Measurements from ENCODE around the gene CANT1. TPM values are rescaled to one million over a fixed set of nuclear protein-coding genes. Genes with fewer than 3 reads are reported as not detected.
A peak's percentile ranks its signal among the peaks of the same experiment; 100 is the strongest.

CANT1 gene
- total RNA-seq, 4 donors from 2014 or later: 18.1 to 39.4 (median 28.4) TPM

GRCh38 chr17:79002291-79002690 lies 7.3 kb downstream of the CANT1 start:
- intact Hi-C loops (cut with DNase I; ENCODE audit: low total_unique reads): no loop called here
- peak in 1 of 2 donors; percentile 64 for DNase-seq (ENCODE audit: low spot score in 2 of 2)
- TF ChIP-seq POLR2A (IDR thresholded peaks at IDR 0.05) (no peak), CTCF (IDR thresholded peaks at IDR 0.05) (no peak)
- no peak overlapping the region for H3K4me3 ChIP-seq (ENCODE audit: low read depth, poor library complexity, severe bottlenecking)
- WGBS, 2 donors: 85 to 91% methylated on average over 8 to 14 of the region's 14 CpGs

DNA sequence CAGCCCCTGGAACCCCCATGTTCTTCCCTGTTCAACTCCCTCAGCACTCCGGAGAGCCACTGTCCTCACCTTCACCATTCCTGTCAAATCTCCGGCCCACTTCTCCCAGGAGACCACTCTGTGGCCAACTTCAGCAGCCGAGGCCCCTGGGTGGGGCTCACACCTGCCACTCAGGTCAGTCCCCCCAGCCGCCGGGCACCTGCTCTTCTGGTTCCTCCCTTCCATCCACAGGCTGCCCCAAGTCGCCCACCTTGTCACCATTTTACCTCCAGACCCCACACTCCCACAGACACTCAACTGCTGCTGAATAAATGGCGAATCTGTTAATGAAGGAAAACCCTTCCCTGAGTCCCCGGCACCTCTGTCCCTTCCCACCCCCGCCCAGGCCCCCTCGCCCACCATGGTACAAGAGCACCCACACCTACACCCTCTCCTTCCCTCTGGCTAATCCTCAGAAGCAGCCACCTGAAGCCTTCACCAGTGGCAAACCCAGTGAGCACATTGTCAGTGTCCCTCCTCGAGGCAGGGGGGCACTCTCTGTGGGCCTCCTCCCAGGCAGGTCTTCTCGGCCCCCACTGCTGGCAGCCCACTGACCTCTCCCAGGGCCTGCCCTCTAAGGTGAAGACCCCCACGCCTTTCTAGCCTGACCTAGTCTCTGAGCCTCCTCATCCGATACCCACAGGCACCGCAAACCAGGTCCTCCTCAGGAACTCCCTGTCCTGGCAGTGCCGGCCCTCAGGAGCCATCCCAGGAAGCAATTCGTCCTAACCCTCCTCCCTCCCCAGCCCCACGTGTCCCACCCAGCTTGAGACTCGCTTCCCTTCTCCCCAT lies 8.2 kb downstream of the CANT1 start:
- WGBS, 2 donors: 83 to 84% methylated on average over 19 of the region's 19 CpGs
- H3K4me3 ChIP-seq (ENCODE audit: low read depth, poor library complexity, severe bottlenecking): no peak overlapping the region
- DNase-seq (ENCODE audit: low spot score in 2 of 2): peak in 1 of 2 donors; percentile 83
- intact Hi-C loops (cut with DNase I; ENCODE audit: low total_unique reads): no loop called here
- no peak for TF ChIP-seq CTCF (IDR thresholded peaks at IDR 0.05)
- no peak for TF ChIP-seq POLR2A (IDR thresholded peaks at IDR 0.05)

DNA sequence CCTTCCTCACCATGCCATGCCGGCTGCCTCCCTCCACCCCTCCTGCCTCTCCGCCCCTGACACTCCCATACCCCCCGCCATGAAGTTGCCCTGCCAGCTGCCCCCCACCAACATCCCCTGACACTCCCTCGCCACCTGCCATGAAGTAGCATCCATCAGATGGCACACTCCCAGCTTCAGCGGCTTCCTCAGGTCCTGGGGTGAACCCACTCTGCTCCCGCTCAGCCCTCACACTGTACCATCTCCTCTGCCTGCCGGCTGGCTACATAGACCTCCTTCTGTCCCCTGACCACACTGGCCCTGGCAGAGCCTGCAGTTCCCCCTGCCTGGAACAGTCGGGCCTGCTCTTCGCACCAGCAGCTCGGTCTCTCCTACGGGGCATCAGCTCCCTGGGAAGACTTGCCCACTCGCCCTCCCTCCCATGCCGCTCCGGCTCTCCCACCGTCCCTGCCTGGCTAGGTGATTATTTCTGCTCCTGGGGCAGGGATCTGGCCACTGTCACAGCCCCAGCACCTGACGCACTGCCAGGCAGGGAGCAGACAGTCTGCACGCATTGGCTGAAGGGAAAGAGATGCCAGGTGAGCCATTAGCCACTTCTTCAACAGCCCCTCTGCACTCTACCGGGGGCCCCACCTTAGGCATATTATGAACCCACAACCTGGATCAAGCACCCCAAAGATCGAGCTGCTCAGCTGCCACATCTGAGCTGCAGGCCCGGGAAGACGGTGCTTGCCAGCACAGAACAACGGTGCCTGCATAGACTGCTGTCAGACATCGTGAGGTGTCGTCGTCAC lies 9.0 kb downstream of the CANT1 start:
- peak in 1 of 2 donors; percentile 53 for DNase-seq (ENCODE audit: low spot score in 2 of 2)

DNA sequence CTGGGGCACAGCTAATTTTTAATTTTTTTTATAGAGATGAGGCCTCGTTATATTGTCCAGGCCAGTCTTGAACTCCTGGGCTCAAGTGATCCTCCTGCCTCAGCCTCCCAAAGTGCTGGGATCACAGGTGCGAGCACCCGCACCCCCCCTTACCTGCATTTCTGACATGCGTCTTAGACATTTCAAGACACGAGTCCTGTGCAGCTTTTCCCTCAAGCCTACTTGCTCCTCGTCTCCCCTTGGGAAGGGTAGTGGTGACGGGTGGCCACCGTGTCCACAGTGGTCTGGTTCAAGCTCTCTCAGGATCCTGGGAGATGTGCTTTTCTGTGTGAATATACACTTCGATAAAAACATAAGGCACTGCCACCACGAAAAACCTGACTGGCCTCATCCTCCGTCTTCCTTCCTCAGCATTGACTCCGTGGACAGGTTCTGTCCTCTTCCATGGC lies 9.6 kb downstream of the CANT1 start:
- peak in 1 of 2 donors; percentile 73 for DNase-seq (ENCODE audit: low spot score in 2 of 2)
- TF ChIP-seq CTCF (IDR thresholded peaks at IDR 0.05): no peak
- TF ChIP-seq POLR2A (IDR thresholded peaks at IDR 0.05): no peak
- 93 to 94% methylated on average over 12 of the region's 12 CpGs for WGBS, 2 donors
- H3K4me3 ChIP-seq (ENCODE audit: low read depth, poor library complexity, severe bottlenecking): no peak overlapping the region
- intact Hi-C loops (cut with DNase I; ENCODE audit: low total_unique reads): no loop called here

More for the DNA sequence above, 9.0 kb downstream of the CANT1 start:
- 90 to 94% methylated on average over 24 to 25 of the region's 25 CpGs for WGBS, 2 donors
- no peak overlapping the region for H3K4me3 ChIP-seq (ENCODE audit: low read depth, poor library complexity, severe bottlenecking)
- no peak for TF ChIP-seq POLR2A (IDR thresholded peaks at IDR 0.05)
- no peak for TF ChIP-seq CTCF (IDR thresholded peaks at IDR 0.05)
- intact Hi-C loops (cut with DNase I; ENCODE audit: low total_unique reads): no loop called here

DNA sequence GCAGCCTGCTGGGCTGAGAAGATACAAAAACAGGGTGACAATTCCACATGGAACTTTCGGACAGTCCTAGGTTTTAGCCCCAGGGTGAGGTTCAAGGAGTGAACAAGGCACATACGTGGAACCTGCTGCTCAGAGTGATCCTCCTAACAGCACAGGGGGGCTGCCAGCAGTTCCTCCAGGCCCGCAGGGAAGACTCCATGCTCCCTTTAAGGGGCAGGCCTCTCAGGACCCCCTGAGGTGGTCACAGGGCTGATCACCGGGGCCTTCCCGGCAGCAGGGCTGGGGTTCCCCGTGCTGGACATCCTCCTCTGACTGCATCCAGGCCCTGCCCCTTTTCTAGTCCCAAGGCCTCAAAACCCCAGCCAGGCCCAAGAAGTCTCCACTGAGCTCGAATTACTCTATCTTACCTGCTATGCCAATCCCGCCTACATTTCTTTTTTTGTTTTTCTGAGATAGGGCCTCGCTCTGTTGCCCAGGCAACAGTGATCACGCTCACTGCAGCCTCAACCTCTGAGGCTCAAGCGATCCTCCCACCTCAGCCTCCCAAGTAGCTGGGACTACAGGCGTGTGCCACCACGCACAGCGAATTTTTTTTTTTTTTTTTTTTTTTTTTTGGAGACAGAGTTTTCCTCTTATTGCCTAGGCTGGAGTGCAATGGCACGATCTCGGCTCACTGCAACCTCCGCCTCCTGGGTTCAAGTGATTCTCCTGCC lies 10.4 kb downstream of the CANT1 start:
- peak in 1 of 2 donors; percentile 60 for DNase-seq (ENCODE audit: low spot score in 2 of 2)
- no peak overlapping the region for H3K4me3 ChIP-seq (ENCODE audit: low read depth, poor library complexity, severe bottlenecking)
- TF ChIP-seq POLR2A (IDR thresholded peaks at IDR 0.05): no peak
- TF ChIP-seq CTCF (IDR thresholded peaks at IDR 0.05): no peak
- intact Hi-C loops (cut with DNase I; ENCODE audit: low total_unique reads): no loop called here
- 83 to 92% methylated on average over 17 of the region's 17 CpGs for WGBS, 2 donors
